GM12878 (cell line): Measurements from ENCODE around the gene TSPAN15. TPM values are rescaled to one million over a fixed set of nuclear protein-coding genes. Genes with fewer than 3 reads are reported as not detected.
A peak's percentile ranks its signal among the peaks of the same experiment; 100 is the strongest.

ENCODE experiments used
- ATAC-seq: fragments of 200-7000 bp; cut with Tn5 transposase; 3 replicates; pipeline ENCODE4 v1.9.1; 2020; ENCODE audit warnings: mild to moderate bottlenecking, moderate library complexity
- BruUV-seq: library from RNA; stranded (reverse); fragments of 400-500 nt; replicated peaks from 2 replicates; lab custom pipeline; 2021; lab: Mats Ljungman, UMichigan
- CTCF ChIA-PET: fragments of 300-600 bp; sonication (Branson Sonifier 250); formaldehyde crosslinking; extraction: SDS; loops from one replicate; lab custom pipeline; 2021; ENCODE audit warnings: inconsistent platforms; lab: Yijun Ruan, JAX
- POLR2A ChIA-PET: fragments of 350-600 bp; formaldehyde crosslinking; extraction: SDS; loops from one replicate; lab custom pipeline; 2021; ENCODE audit warnings: inconsistent platforms; lab: Charles Lee
- RAD21 ChIA-PET: fragments of 300-600 bp; sonication (Branson Sonifier 250); formaldehyde crosslinking; loops from one replicate; lab custom pipeline; 2023; ENCODE audit warnings: antibody characterized with exemption; ENCODE audit not compliant: unreplicated experiment; lab: Charles Lee
- SMC1A ChIA-PET: fragments of 300-600 bp; sonication (Branson Sonifier 250); formaldehyde crosslinking; loops from one replicate; lab custom pipeline; 2023; ENCODE audit not compliant: unreplicated experiment, uncharacterized antibody; lab: Charles Lee
- DNase-seq: peaks from one replicate; pipeline ENCODE4 v3.0.0-alpha.2; 2011; ENCODE audit warnings: low read depth, low spot score
- FAIRE-seq: peaks from 3 replicates; lab custom pipeline; 2011; peaks lifted over from hg19 to GRCh38; lab: Jason Lieb, UNC
- H2AFZ ChIP-seq: 2 replicates; pipeline ENCODE4 v1.6.0; 2011; ENCODE audit warnings: low read depth, low read length, control low read depth; ENCODE audit not compliant: control insufficient read depth
- H3K27ac ChIP-seq: 2 replicates; pipeline ENCODE4 v1.5.1; 2011; ENCODE audit warnings: control low read depth; ENCODE audit not compliant: control insufficient read depth, insufficient read depth
- H3K27me3 ChIP-seq, 2 experiments: replicated peaks in 1 of 2; 2 replicates each; pipeline versions ENCODE4 v1.6.0 to v1.6.1; 2011; ENCODE audit warnings: low read length in 1 of 2; ENCODE audit not compliant: control insufficient read depth in 2 of 2, insufficient read depth in 2 of 2
- H3K36me3 ChIP-seq, 2 experiments: 2 replicates each; pipeline ENCODE4 v1.5.1; 2011; ENCODE audit warnings: low read length in 1 of 2; ENCODE audit not compliant: control insufficient read depth in 2 of 2, insufficient read depth in 2 of 2
- H3K4me1 ChIP-seq: 2 replicates; pipeline ENCODE4 v1.6.1; 2011; ENCODE audit warnings: mild to moderate bottlenecking, low read length, moderate library complexity, mixed read lengths; ENCODE audit not compliant: control insufficient read depth, insufficient read depth
- H3K4me2 ChIP-seq: 2 replicates; pipeline ENCODE4 v1.6.0; 2011; ENCODE audit warnings: control low read depth; ENCODE audit not compliant: control insufficient read depth, insufficient read depth
- H3K4me3 ChIP-seq: fragments of 200-600 bp; sonication (generic); 2 replicates; pipeline ENCODE4 v1.5.1; 2016
- H3K79me2 ChIP-seq: 2 replicates; pipeline ENCODE4 v1.6.0; 2011; ENCODE audit warnings: low read length; ENCODE audit not compliant: control insufficient read depth, insufficient read depth
- H3K9ac ChIP-seq: 2 replicates; pipeline ENCODE4 v1.8.0; 2011; ENCODE audit warnings: low read length, control low read depth, mixed read lengths; ENCODE audit not compliant: control insufficient read depth, insufficient read depth
- H3K9me3 ChIP-seq: replicated peaks from 3 replicates; pipeline ENCODE4 v1.5.1; 2011; ENCODE audit warnings: mild to moderate bottlenecking, low read length; ENCODE audit not compliant: control insufficient read depth, insufficient read depth
- H4K20me1 ChIP-seq: 2 replicates; pipeline ENCODE4 v1.6.0; 2011; ENCODE audit not compliant: control insufficient read depth, insufficient read depth
- BHLHE40 ChIP-seq, 2 experiments: fragments of 450-650 bp in 1 of 2; IDR thresholded peaks; 2 replicates each; pipeline ENCODE4 v1.6.1; 2011 to 2017; ENCODE audit warnings: low read depth in 2 of 2, borderline replicate concordance in 1 of 2, improper control_type of control experiment in 1 of 2, low read length in 1 of 2, mild to moderate bottlenecking in 1 of 2
- NFYB ChIP-seq: IDR thresholded peaks from 2 replicates; pipeline ENCODE4 v1.6.1; 2011; ENCODE audit warnings: low read depth, mild to moderate bottlenecking, low read length, improper control_type of control experiment, moderate library complexity; ENCODE audit not compliant: insufficient read depth
- NR2F1 ChIP-seq: fragments of 450-650 bp; conservative IDR thresholded peaks from 2 replicates; pipeline ENCODE4 v1.6.1; 2017; ENCODE audit warnings: mild to moderate bottlenecking
- RAD51 ChIP-seq: fragments of 450-650 bp; IDR thresholded peaks from 2 replicates; pipeline ENCODE4 v1.6.1; 2016; ENCODE audit warnings: moderate library complexity, mild to moderate bottlenecking, inconsistent platforms
- RELB ChIP-seq: fragments of 450-650 bp; IDR thresholded peaks from 2 replicates; pipeline ENCODE4 v1.6.1; 2017; ENCODE audit warnings: low read depth, mild to moderate bottlenecking, moderate library complexity
- RUNX3 ChIP-seq: IDR thresholded peaks from 2 replicates; pipeline ENCODE4 v1.6.1; 2012; ENCODE audit warnings: low read length, inconsistent platforms
- USF1 ChIP-seq: IDR thresholded peaks from 2 replicates; pipeline ENCODE4 v1.6.1; 2011; ENCODE audit warnings: borderline replicate concordance, low read depth, mild to moderate bottlenecking, moderate library complexity, mixed read lengths, low read length; ENCODE audit not compliant: insufficient read depth; ENCODE audit errors: extremely low read length
- WGBS: methylation state at CpG from one replicate; pipeline ENCODE4 v1.1.6; 2016; ENCODE audit warnings: low lambda C conversion rate; ENCODE audit not compliant: insufficient replicate concordance, insufficient coverage; ENCODE audit errors: missing lambda C conversion rate; 5-methylcytosine and 5-hydroxymethylcytosine counted together
- in situ Hi-C: fragments of 300-500 bp; cut with MboI; formaldehyde crosslinking; loops from 9 replicates; pipeline ENCODE4 v1.14.3; 2018; ENCODE audit warnings: mixed read lengths
- intact Hi-C: fragments of 100-400 bp; cut with micrococcal nuclease; formaldehyde crosslinking; loops from one replicate; pipeline ENCODE4 v1.14.2; 2022; ENCODE audit not compliant: unreplicated experiment
- polyA plus RNA-seq, 11 experiments: library from polyadenylated mRNA; depleted of rRNA in 4 of 11; unstranded in 6 of 11; stranded (reverse) in 5 of 11; fragments of >200 nt; fragmentation: Nextera tagmentation in 4 of 11; fragmentation: Illumina TruSeq in 1 of 11; extraction: Ambion mirVana in 4 of 11; extraction: Trizol in 1 of 11; gene quantifications; 1 replicate in 1 of 11; 2 replicates in 10 of 11; pipeline versions ENCODE4 v1.2.1 to v1.2.3, GENCODE V29; 2011 to 2016; ENCODE audit warnings: inconsistent platforms in 2 of 11, missing spikeins in 2 of 11, low read depth in 1 of 11
- total RNA-seq, 4 experiments: library from RNA; depleted of rRNA in 3 of 4; stranded (reverse); fragments of >200 nt in 3 of 4; fragmentation: Illumina TruSeq in 1 of 4; extraction: Trizol in 1 of 4; gene quantifications; 2 replicates each; pipeline versions ENCODE4 v1.2.1 to v1.2.3, GENCODE V29; 2013 to 2021

TSPAN15 gene
- total and polyA plus RNA-seq, 10 of the 15 experiments (the other 5 are each of a cell fraction or from before 2014, with no cell fraction given): 1.3 to 8.5 (median 2.4) TPM; not detected in 2

GRCh38 chr10:69425511-69426298, 25.6 kb upstream of the TSPAN15 start:
- FAIRE-seq: peak; percentile 35
- H3K79me2 ChIP-seq: no peaks in the 10 kb centered on the region
- TF ChIP-seq USF1 (peak; percentile 28), RAD51 (peak; percentile 74; the same call in 1 of the 2 replicates), BHLHE40 (IDR thresholded peaks at IDR 0.05; ENCODE audit: borderline replicate concordance in 1 of 2, low read depth in 2 of 2, low read length in 1 of 2) (peak in 1 of 2 experiments; percentile 62; a peak in 1 of 4 replicates), NR2F1 (no peak), RUNX3 (0 out of 2 replicates have a peak, but pooled peaks have one; percentile 6), NFYB (peak; percentile 86), RELB (no peak)
- TF ChIP-seq, all 136 proteins: peak for 5
- H3K9ac ChIP-seq: no peak overlapping the region
- H3K27ac ChIP-seq: no peak overlapping the region
- H4K20me1 ChIP-seq: no peaks in the 10 kb centered on the region
- RAD21 ChIA-PET: interaction anchor here (1.3 kb wide), 1 partner anchor 82 kb away, joined by 4 read pairs; no protein-coding TSS in a partner anchor
- no peak overlapping the region for H2AFZ ChIP-seq
- CTCF ChIA-PET: interaction anchor here (0.6 to 4.2 kb wide), 7 partner anchors 17 to 148 kb away, joined by 3 to 29 read pairs (median 3); no protein-coding TSS in a partner anchor
- no peaks in the 10 kb centered on the region for H3K9me3 ChIP-seq
- peaks cover 9% of the 10 kb centered on the region; the same call in 1 of the 2 replicates for H3K4me1 ChIP-seq
- ATAC-seq (peak; percentile 31), DNase-seq (no peak)
- no peak overlapping the region for H3K4me3 ChIP-seq
- POLR2A ChIA-PET: interaction anchor here (0.8 kb wide), 1 partner anchor 24 kb away, joined by 7 read pairs; no protein-coding TSS in a partner anchor
- H3K4me2 ChIP-seq: no peak overlapping the region
- SMC1A ChIA-PET: interaction anchor here (0.9 to 3.1 kb wide), 4 partner anchors 21 to 83 kb away, joined by 3 to 17 read pairs (median 4); no protein-coding TSS in a partner anchor
- no peaks in the 10 kb centered on the region for H3K36me3 ChIP-seq
- in situ Hi-C loops (no loop called here), intact Hi-C loops (loop anchor here (5.0 kb wide), 1 partner anchor 212 kb away; no protein-coding TSS in a partner anchor)
- WGBS: 32% methylated on average over 5 of the region's 5 CpGs
- BruUV-seq: no TSS peak
- no peaks in the 10 kb centered on the region for H3K27me3 ChIP-seq
